LNCaP clone FGC (cell line): Measurements from ENCODE around the gene BBS4.
A peak's percentile ranks its signal among the peaks of the same experiment; 100 is the strongest.
"Not testable (repeated sequence)": the region's sequence is repeated elsewhere in the genome, so short reads cannot be mapped to it uniquely, and the experiment has no call there.

ENCODE experiments used
- DNase-seq: peaks from one replicate; pipeline ENCODE4 v3.0.0-alpha.2; 2011; ENCODE audit warnings: low read depth
- H3K4me3 ChIP-seq: 2 replicates; pipeline ENCODE4 v1.5.1; 2011; ENCODE audit warnings: mild to moderate bottlenecking, low read depth, low read length, control low read depth
- TF ChIP-seq, protein P1 (sequence below): IDR thresholded peaks from 2 replicates; pipeline ENCODE4 v1.5.1; 2012; ENCODE audit warnings: mild to moderate bottlenecking; ENCODE audit not compliant: control insufficient read depth, insufficient read depth; ENCODE audit errors: extremely low read depth

The BBS4 gene

GRCh38 chr15:72724028-72724427 is 38.0 kb downstream of the BBS4 start:
- TF ChIP-seq, protein P1, sequence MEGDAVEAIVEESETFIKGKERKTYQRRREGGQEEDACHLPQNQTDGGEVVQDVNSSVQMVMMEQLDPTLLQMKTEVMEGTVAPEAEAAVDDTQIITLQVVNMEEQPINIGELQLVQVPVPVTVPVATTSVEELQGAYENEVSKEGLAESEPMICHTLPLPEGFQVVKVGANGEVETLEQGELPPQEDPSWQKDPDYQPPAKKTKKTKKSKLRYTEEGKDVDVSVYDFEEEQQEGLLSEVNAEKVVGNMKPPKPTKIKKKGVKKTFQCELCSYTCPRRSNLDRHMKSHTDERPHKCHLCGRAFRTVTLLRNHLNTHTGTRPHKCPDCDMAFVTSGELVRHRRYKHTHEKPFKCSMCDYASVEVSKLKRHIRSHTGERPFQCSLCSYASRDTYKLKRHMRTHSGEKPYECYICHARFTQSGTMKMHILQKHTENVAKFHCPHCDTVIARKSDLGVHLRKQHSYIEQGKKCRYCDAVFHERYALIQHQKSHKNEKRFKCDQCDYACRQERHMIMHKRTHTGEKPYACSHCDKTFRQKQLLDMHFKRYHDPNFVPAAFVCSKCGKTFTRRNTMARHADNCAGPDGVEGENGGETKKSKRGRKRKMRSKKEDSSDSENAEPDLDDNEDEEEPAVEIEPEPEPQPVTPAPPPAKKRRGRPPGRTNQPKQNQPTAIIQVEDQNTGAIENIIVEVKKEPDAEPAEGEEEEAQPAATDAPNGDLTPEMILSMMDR, result no peak
- no peak for DNase-seq
- no peak overlapping the region for H3K4me3 ChIP-seq

GRCh38 chr15:72725446-72725845 is 39.4 kb downstream of the BBS4 start:
- TF ChIP-seq, protein P1, result no peak
- no peak overlapping the region for H3K4me3 ChIP-seq
- no peak for DNase-seq

- H3K4me3 ChIP-seq, DNase-seq: not testable (repeated sequence)
Observed at GRCh38 chr15:72725851-72726250, 39.8 kb downstream of the BBS4 start.

DNA sequence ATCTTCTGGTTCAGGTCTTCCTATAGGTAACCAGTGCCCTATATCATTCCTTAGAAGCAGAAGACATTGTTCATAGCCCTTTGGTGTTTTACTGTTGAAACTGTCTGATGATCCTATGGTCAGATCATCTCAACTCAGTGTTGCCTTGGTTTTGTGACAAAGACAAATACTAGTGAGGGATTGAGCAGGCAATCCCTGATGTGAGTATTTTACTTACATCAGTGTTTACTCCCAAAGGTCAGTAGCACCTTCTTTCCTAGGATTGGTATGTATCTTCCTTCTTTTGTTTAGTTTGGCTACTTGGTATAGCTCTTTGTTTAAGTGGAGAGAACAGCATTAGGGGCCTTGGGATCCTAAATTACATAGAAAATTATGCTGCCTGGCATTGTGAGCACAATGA is 41.1 kb downstream of the BBS4 start:
- TF ChIP-seq, protein P1, result no peak
- no peak for DNase-seq
- no peak overlapping the region for H3K4me3 ChIP-seq

GRCh38 chr15:72728249-72728648 is 42.2 kb downstream of the BBS4 start:
- H3K4me3 ChIP-seq, DNase-seq: not testable (repeated sequence)

DNA sequence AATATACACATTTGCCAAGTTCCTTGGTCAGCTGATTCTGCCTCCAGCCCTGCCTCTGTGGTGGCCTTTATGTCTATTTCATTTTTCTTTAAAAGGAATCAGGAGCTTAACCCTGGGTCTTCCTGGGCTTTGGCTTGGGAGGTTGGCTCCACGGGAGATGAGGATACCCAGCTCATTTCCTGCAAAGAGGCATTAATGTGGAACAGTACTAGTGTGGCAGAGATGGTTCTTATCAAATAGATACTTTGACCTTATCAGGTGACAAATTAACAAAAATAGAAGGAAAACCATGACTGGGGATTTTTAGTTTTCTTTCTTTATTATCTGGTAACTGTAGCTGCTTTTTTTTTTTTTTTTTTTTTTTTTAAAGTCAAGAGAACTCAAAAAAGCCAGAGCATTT is 42.8 kb downstream of the BBS4 start:
- TF ChIP-seq, protein P1, result no peak
- no peak overlapping the region for H3K4me3 ChIP-seq
- no peak for DNase-seq

DNA sequence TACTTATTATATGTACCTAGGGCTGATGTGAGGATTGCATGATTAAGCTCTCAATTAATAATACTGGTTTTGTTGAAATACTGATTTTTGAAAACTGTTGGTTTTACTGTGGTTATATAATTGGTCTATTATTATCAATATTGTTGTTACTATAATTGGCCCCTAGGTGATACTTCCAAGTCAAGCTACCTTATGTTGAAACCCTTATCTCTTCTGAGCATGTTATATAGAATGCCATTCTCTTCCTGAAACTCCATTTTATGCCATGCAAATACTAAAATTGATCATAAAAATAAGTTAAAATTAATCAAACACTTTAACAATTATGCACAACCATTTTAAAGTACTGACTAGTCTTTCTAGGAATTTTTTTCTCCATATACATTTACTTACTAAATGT is 46.1 kb downstream of the BBS4 start:
- DNase-seq, result no peak
- TF ChIP-seq, protein P1, result no peak
- H3K4me3 ChIP-seq, result no peak overlapping the region

- TF ChIP-seq, protein P1, result 0 out of 2 replicates have a peak, but pooled peaks have one; percentile 7
- DNase-seq, result no peak
- H3K4me3 ChIP-seq, result no peak overlapping the region
Observed at GRCh38 chr15:72732516-72732915, 46.5 kb downstream of the BBS4 start.
